GM18858 (cell line): Measurements from ENCODE around the gene ASAH2B.
"Not testable (repeated sequence)": the region's sequence is repeated elsewhere in the genome, so short reads cannot be mapped to it uniquely, and the experiment has no call there.

Source experiments
- ATAC-seq: cut with Tn5 transposase; IDR thresholded peaks from one replicate; pipeline ENCODE4 v1.9.1; 2021; ENCODE audit not compliant: unreplicated experiment

Gene ASAH2B

GRCh38 chr10:50739618-50740292, at the start of gene ASAH2B:
Gene ASAH2B, plus strand, starts transcription at chr10:50739936. Its CDS starts 5,195 bp downstream, at chr10:50745131.
- ATAC-seq: peak; percentile 64

GRCh38 chr10:50697819-50698218, 41.9 kb upstream of the ASAH2B start:
- ATAC-seq: not testable (repeated sequence)

DNA sequence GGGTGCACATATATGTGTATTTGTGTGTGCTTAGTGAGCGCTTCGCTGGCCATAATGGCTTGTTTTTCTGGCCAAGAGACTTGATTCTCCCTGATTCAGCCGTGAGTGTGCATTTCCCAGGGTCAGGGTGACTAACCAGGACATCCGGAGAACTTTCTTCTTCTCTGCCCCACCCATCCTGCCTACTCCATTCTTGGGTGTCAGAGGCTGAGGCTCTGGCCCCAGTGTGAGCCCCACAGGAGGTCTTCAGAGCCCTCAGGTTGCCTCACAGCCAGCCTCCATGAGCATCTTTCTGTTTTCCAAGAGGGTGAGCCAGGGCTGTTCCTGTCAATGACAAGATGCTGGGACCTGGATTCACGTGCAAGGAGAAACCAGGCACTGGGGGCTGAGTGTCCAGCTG, 37.8 kb upstream of the ASAH2B start:
- ATAC-seq: not testable (repeated sequence)

DNA sequence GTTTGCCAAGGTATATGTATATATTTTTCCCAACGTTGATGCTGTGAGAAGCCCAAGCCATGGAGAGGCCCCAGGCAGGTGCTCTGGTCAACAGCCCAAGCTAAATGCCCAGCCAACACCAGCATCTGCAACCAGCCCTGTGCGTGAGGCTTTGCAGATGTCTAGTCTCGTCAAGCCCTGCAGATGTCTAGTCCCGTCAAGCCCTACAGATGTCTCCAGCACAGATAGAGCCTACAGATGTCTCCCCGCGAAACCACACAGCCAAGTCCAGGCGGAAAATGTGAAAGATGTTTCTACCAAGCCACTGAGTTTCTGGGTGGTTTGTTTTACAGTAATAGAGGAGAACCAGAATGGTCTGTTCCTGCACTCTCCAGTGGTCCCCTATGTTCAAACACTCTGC, 36.7 kb upstream of the ASAH2B start:
- not testable (repeated sequence) for ATAC-seq

DNA sequence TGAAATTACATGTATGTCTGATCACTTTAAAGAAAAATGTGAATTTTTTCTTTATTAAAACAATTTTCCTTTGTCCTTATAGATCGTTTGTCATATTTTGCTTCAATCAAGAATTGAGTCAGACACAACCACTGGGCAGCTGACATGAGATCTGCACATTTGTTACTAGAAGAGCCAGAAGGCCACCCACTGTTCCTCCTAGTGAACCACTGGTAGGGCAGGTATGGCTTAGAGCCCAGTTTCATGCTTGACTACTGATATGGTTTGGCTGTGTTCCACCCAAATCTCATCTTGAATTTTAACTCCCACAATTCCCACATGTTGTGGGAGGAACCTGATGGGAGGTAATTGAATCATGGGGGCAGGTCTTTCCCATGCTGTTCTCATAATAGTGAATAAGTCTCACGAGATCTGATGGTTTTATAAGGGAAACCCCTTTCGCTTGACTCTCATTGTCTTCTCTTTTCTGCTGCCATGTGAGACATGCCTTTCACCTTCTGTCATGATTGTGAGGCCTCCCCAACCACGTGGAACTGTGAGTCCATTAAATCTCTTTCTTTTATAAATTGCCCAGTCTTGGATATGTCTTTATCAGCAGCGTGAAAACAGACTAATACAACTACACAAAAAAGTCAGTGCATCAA, 35.2 kb upstream of the ASAH2B start:
- ATAC-seq: not testable (repeated sequence)

- not testable (repeated sequence) for ATAC-seq
Measured at GRCh38 chr10:50706006-50706405, 33.7 kb upstream of the ASAH2B start.

DNA sequence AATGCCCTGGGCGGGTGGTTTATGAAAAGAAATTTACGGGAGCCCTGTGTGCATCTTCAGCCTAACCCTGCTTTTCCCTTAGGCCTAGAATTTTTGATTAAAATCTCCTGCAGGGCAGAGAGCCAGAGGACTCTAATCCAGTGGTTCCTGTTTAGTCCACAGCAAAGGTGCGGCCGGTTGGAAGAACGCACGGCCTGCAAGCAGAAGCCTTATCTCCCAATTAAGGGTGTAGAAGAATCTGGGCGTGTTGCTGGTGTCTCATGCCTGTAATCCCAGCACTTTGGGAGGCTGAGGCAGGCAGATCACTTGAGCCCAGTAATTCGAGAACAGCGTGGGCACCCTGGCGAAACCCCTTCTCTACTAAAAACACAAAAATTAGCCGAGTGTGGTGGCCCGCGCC, 29.5 kb upstream of the ASAH2B start:
- not testable (repeated sequence) for ATAC-seq

GRCh38 chr10:50723812-50724211, 15.9 kb upstream of the ASAH2B start:
- peak; percentile 89 for ATAC-seq

DNA sequence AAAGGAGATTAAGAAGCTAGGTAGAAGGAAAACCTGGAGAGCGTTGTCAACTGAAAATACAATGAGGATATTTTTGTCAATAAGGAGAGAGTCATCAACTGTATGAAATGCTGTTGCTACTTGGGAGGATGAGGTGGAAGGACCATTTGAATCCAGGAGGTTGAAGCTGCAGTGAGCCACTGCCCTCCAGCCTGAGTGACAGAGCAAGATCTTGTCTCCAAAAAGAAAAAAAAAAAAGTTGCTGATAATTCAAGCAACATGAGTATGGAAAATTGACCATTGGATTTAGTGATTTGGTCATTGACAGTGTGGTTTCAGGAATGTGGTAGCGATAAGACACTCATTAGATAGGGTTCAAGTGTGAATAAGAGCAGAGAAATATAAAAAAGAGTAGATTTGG, 11.6 kb upstream of the ASAH2B start:
- not testable (repeated sequence) for ATAC-seq

DNA sequence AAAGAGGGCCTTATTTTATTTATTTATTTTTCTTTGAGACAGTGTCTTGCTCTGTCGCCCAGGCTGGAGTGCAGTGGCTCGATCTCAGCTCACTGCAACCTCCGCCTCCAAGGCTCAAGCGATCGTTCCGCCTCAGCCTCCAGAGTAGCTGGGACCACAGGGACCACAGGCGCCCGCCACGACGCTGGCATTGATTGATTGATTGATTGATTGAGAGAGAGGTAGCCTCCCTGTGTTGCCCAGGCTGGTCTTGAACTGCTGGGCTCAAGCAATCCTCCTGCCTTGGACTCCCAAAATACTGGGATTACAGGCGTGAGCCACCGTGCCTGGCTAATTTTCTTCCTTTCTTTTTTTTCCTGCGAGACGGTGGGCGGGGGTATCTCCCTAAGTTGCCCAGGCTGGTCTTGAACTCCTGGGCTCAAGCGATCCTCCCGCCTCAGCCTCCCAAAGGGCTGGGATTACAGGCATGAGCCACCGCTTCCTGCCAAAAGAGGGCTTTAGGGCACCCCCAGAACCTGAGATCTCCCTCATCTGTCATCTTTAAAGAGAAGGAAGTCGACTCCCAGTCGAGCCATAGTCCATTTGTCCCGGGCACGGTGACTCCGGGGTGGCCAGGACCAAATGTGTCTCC, 634 bp upstream of the ASAH2B start:
- not testable (repeated sequence) for ATAC-seq

DNA sequence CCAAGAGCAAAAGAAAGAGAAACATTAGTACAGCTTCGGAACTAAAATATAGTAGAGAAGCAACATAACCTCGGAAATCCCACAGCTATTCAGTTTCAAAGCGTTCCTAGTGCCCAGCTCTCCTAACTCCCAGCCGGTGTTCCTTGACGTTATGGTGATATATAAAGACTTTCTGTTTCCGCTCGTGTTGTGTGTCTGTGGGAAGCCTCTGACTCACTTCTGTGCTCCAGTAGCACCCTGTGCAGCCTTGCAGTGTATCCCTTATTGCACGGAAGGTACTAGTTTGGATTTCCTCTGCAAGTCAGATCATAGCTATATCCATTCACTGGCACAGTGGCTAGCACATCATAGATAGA, 535 bp downstream of the ASAH2B start:
- peak; percentile 44 for ATAC-seq

- not testable (repeated sequence) for ATAC-seq
Measured at GRCh38 chr10:50742820-50743219, 3.1 kb downstream of the ASAH2B start.

DNA sequence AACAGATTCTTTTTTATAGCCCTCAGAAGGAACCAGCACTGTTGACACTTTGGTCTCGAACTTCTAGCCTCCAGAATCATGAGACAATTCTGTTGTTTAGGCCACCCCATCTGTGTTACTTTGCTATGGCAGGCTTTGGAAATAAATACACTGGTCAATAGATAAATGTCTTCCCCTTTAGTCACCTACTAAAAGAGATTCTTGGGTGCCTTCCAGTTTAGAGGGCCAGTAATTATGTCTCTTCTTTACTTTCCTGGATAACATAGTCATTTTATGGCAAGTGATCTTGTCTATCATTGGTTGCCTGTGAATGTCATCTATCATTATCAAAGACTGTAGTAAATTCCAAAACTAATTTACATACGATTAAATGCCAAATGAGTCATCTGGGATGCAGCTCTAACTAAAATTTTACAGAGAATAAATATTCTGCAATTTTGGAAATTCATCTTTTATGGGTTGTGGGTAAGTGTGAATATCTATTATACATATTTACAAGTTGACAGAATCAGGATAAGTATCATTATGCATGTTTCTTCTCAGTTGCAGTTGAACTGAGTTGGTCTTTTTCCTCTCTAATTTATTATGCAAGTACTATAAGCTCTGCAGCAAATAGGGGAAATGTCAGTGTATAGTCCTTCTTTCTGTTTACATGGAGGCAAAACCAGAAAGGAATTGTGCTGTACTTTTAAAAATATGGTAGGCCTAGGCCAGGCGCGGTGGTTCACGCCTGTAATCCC, 27.2 kb downstream of the ASAH2B start:
- not testable (repeated sequence) for ATAC-seq

DNA sequence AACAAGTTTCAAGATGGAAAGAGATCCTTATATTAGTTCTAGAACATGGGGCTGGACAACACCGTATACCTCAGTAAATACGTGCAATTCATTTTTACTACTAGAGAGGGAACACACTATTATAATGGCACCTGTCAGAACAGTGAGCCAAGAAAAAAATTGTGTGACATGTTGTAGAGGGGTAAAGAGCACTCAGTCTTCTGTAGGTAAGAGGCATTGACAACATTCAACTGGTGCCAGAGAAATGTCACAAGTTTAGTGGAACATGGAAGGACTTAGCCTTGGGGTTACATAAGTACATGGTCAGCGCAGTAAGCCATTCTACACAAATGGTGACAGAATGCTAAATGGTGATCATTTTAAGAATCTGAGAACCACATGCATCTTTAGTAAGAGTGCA, 32.3 kb downstream of the ASAH2B start:
- ATAC-seq: not testable (repeated sequence)

DNA sequence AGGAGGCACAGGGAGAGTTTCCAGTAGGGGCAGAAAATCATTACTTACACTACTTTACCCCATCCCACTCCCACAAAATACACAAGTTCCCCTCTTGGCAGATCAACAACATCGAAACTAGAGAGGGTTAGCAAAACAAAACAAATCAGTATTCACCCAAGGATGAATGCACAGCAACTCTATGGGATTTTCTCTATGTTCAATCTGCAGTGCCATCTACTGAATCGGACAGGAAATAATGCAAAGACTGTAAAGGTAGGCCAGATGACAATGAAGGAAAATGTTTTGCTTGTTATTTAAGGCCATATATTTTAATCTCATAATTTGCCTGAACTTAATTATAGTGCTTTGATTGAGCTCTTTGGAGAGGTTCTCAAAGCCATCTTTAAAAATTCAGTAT, 35.1 kb downstream of the ASAH2B start:
- not testable (repeated sequence) for ATAC-seq

DNA sequence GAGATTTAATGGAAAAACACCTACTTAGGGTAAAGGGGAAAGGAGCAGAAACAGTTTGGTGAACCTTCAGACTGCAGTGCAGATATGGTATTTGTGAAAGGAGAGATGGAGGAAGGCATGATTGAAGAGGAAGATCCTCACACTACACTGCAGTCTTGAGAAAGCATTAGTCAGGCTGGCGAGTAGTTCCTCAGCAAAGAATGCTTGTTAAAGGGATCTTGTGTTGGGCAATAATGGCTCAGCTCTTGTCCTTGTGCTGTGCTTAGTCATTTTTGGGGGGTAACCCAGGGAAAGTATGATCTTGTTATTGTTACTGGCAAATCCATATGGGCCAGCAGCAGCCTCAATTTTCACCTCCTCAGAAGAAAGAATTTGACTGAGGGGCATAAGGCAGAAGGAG, 40.3 kb downstream of the ASAH2B start:
- ATAC-seq: not testable (repeated sequence)

DNA sequence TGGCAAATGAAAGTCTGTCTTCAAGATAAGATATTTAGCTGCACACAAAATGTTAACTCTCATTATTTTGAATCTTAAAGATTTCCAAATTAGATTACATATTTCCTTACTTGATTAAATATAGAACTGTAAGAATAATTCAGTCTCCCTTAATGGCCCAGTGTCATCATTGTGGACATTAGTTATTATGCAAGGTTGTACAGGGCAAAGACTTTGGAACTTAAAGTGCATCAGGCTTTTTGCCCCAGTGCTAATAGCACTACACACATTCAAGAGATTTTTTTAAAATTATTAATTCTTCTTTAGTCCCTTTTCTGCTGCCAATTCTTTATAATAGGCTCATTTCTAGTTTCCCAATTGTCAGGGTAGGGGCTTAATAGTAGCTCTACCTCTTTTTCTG, 42.3 kb downstream of the ASAH2B start:
- not testable (repeated sequence) for ATAC-seq

- ATAC-seq: not testable (repeated sequence)
Measured at GRCh38 chr10:50787962-50788361, 48.2 kb downstream of the ASAH2B start.

DNA sequence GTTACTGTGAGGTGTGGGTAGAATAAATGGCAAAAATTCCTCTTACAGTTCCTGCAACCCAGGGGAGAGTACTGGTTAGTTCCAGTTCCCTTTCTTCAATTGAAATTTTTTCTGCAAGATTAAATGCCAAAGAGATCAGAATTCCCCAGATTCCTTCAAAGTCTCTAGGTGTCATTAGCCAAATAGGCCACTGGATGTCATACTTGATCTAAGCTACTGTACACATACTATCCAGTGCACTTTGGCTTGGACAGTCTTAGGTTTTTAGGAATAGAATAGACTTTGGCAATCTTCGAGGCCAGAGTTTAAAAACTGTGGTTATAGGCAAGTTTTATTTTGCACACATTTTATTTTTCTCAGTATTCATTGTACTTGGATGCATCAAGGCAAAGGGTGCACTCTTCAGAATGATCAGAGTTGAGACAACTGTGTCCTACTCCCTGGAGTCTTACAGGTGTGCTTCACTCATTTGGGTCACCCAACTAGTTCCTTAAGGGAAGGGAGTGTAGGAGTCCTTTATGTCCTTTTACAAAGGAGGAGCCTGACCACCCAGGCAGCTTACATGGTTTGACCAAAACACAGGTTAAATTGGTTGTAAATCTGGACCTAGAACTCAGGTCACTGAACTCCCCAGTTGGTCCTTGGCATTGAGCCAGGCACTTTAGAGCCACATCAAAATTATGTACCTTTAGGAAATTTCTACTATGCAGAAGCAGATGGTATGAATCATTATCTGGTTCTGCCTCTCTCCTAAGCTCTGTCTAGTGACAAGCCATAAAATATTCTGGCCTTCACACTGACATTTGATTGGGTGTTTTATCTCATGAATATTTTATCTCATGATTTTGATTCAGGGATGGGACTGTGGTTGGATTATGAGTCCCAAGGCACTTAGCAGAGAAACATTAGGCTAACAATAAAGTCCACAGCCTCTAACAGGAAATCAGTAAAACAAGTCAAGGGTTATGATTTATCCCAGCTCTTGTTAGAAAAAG, 49.5 kb downstream of the ASAH2B start:
- ATAC-seq: no peak

DNA sequence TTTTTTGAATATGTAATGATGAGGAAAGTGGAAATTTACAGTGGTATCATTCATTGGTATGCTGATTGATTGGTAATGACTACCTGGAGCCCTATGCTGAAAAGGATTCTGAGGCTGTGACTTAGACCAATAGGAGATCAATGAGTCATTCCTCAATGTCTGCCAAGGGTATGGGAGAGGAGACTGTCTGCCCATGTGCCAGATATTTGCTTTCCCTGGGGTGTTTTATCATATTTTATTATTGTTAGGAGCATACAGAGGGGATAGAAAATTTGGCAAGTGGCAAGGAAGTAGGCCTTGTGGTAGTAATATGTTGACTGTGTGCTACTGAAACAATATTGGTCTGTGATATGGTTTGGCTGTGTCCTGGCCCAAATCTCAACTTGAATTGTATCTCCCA, 54.8 kb downstream of the ASAH2B start:
- ATAC-seq: no peak
